Thymus (tissue), 11 donors: ENCODE measurements around the gene UGT1A6. TPM values are rescaled to one million over a fixed set of nuclear protein-coding genes. Genes with fewer than 3 reads are reported as not detected.

ENCODE experiments used
- DNase-seq, 9 donors: peaks; one replicate each; pipeline ENCODE4 v3.0.0-alpha.2; 2013; ENCODE audit warnings: low spot score in 9 of 9, low read depth in 6 of 9, missing footprints in 1 of 9
- H3K27ac ChIP-seq, 2 donors: one replicate each; pipeline ENCODE4 v1.5.1; 2013; ENCODE audit warnings: control low read depth in 1 of 2, low read depth in 1 of 2, low read length in 1 of 2, mild to moderate bottlenecking in 1 of 2, moderate library complexity in 1 of 2
- H3K27me3 ChIP-seq, 2 donors: one replicate each; pipeline ENCODE4 v1.5.1; 2013; ENCODE audit warnings: low read length in 1 of 2; ENCODE audit not compliant: control insufficient read depth in 2 of 2, insufficient read depth in 1 of 2
- H3K36me3 ChIP-seq, 2 donors: one replicate each; pipeline ENCODE4 v1.5.1; 2013; ENCODE audit warnings: low read length in 1 of 2, mild to moderate bottlenecking in 1 of 2, moderate library complexity in 1 of 2; ENCODE audit not compliant: control insufficient read depth in 2 of 2, insufficient read depth in 2 of 2
- H3K4me1 ChIP-seq, 2 donors: one replicate each; pipeline ENCODE4 v1.5.1; 2013; ENCODE audit warnings: low read length in 2 of 2; ENCODE audit not compliant: control insufficient read depth in 2 of 2, insufficient read depth in 2 of 2
- H3K4me3 ChIP-seq, 2 donors: one replicate each; pipeline ENCODE4 v1.5.1; 2013; ENCODE audit warnings: low read length in 2 of 2, control low read depth in 1 of 2, mild to moderate bottlenecking in 1 of 2
- H3K9me3 ChIP-seq, 2 donors: one replicate each; pipeline ENCODE4 v1.5.1; 2013; ENCODE audit warnings: low read length in 1 of 2, mild to moderate bottlenecking in 1 of 2; ENCODE audit not compliant: control insufficient read depth in 2 of 2, insufficient read depth in 1 of 2
- WGBS: extraction: QIAGEN DNeasy Blood & Tissue Kit; methylation state at CpG from one replicate; pipeline ENCODE4 v1.1.7; 2013; 5-methylcytosine and 5-hydroxymethylcytosine counted together
- polyA plus RNA-seq: library from polyadenylated mRNA; stranded (reverse); fragments of 200-250 nt; gene quantifications from one replicate; pipeline ENCODE4 v1.2.3, GENCODE V29; 2013
- total RNA-seq: library from RNA; stranded (reverse); fragments of 120-200 nt; gene quantifications from one replicate; pipeline ENCODE4 v1.2.4, GENCODE V29; 2013
- donor health status: healthy.

UGT1A6 gene
- total and polyA plus RNA-seq, 2 donors = 1.1 to 4.5 TPM

- no peaks in the 10 kb centered on the region for H3K4me1 ChIP-seq
- no peak overlapping the region for H3K4me3 ChIP-seq
- no peak for DNase-seq
- 79% methylated on average over 4 of the region's 4 CpGs for WGBS
- peaks cover 0 to 3% of the 10 kb centered on the region in 2 donors for H3K27me3 ChIP-seq
- H3K27ac ChIP-seq = no peak overlapping the region
- H3K9me3 ChIP-seq = no peaks in the 10 kb centered on the region
- H3K36me3 ChIP-seq = no peaks in the 10 kb centered on the region
Observed at GRCh38 chr2:233816771-233817170, 124.1 kb downstream of the UGT1A6 start.

GRCh38 chr2:233817361-233817911, 124.7 kb downstream of the UGT1A6 start:
- DNase-seq = no peak
- Histone ChIP-seq H3K4me1 (no peaks in the 10 kb centered on the region), H3K27ac (no peak overlapping the region), H3K36me3 (no peaks in the 10 kb centered on the region), H3K4me3 (no peak overlapping the region), H3K9me3 (no peaks in the 10 kb centered on the region), H3K27me3 (peaks cover 0 to 3% of the 10 kb centered on the region in 2 donors)
- 87% methylated on average over 3 of the region's 3 CpGs for WGBS

GRCh38 chr2:233817995-233818638, 125.4 kb downstream of the UGT1A6 start:
- Histone ChIP-seq H3K27ac (no peak overlapping the region), H3K4me3 (no peak overlapping the region), H3K27me3 (peaks cover 0 to 3% of the 10 kb centered on the region in 2 donors), H3K9me3 (no peaks in the 10 kb centered on the region), H3K36me3 (no peaks in the 10 kb centered on the region), H3K4me1 (no peaks in the 10 kb centered on the region)
- WGBS = 97% methylated on average over 11 of the region's 11 CpGs
- no peak for DNase-seq

GRCh38 chr2:233818639-233819621, 126.2 kb downstream of the UGT1A6 start:
- Histone ChIP-seq H3K4me3 (no peak overlapping the region), H3K9me3 (no peaks in the 10 kb centered on the region), H3K27ac (no peak overlapping the region), H3K27me3 (peaks cover 0 to 3% of the 10 kb centered on the region in 2 donors), H3K4me1 (no peaks in the 10 kb centered on the region), H3K36me3 (no peaks in the 10 kb centered on the region)
- WGBS = 87% methylated on average over 17 of the region's 17 CpGs
- DNase-seq = no peak

- DNase-seq = no peak
Observed at GRCh38 chr2:233819884-233820773, 127.4 kb downstream of the UGT1A6 start.

GRCh38 chr2:233820774-233821105, 128.1 kb downstream of the UGT1A6 start:
- H3K36me3 ChIP-seq = no peaks in the 10 kb centered on the region
- H3K27me3 ChIP-seq = no peaks in the 10 kb centered on the region
- no peak for DNase-seq
- H3K4me1 ChIP-seq = no peaks in the 10 kb centered on the region
- 96% methylated on average over 6 of the region's 6 CpGs for WGBS
- H3K27ac ChIP-seq = no peak overlapping the region
- H3K4me3 ChIP-seq = no peak overlapping the region
- H3K9me3 ChIP-seq = no peaks in the 10 kb centered on the region

More at GRCh38 chr2:233819884-233820773, 127.4 kb downstream of the UGT1A6 start:
- no peaks in the 10 kb centered on the region for H3K27me3 ChIP-seq
- H3K27ac ChIP-seq = no peak overlapping the region
- H3K4me3 ChIP-seq = no peak overlapping the region
- WGBS = 91% methylated on average over 18 of the region's 18 CpGs
- no peaks in the 10 kb centered on the region for H3K4me1 ChIP-seq
- no peaks in the 10 kb centered on the region for H3K36me3 ChIP-seq
- H3K9me3 ChIP-seq = no peaks in the 10 kb centered on the region

GRCh38 chr2:233821196-233821595, 128.5 kb downstream of the UGT1A6 start:
- H3K9me3 ChIP-seq = no peaks in the 10 kb centered on the region
- no peak overlapping the region for H3K27ac ChIP-seq
- WGBS = 96% methylated on average over 3 of the region's 3 CpGs
- no peak overlapping the region for H3K4me3 ChIP-seq
- no peak for DNase-seq
- no peaks in the 10 kb centered on the region for H3K4me1 ChIP-seq
- no peaks in the 10 kb centered on the region for H3K36me3 ChIP-seq
- H3K27me3 ChIP-seq = no peaks in the 10 kb centered on the region

- Histone ChIP-seq H3K27me3 (no peaks in the 10 kb centered on the region), H3K4me3 (no peak overlapping the region), H3K27ac (no peak overlapping the region), H3K4me1 (no peaks in the 10 kb centered on the region), H3K36me3 (no peaks in the 10 kb centered on the region), H3K9me3 (no peaks in the 10 kb centered on the region)
- no peak for DNase-seq
- 97% methylated on average over 8 of the region's 8 CpGs for WGBS
Observed at GRCh38 chr2:233821709-233822100, 129.0 kb downstream of the UGT1A6 start.
